ENCODE measurements around the gene GUF1. TPM values are rescaled to one million over a fixed set of nuclear protein-coding genes. Genes with fewer than 3 reads are reported as not detected.

GUF1 gene
- total RNA-seq, 4 donors from 2014 or later: 13.8 to 20.3 (median 19.3) TPM

DNA sequence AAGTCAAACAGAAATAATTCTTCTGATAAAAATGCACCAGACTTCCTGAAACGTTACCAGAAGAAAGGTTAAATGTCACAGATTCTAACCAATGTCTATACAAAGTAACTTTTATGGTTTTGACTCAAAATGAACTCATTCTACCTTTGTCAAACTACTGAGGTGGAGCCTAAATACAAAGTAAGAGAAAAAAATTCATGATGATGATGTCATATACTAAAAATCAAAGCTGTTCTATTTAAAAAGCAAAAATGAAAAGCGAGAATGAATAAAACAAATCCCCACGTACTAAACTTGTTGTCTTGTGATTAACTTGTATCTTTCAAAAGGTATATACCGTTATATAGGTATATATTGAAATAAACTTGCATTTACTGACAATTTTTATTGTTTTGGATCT is 26.5 kb downstream of the GUF1 start:
- Histone ChIP-seq H3K4me3 (no peak overlapping the region), H3K4me1 (no peaks in the 10 kb centered on the region), H3K9me3 (no peaks in the 10 kb centered on the region), H3K36me3 (peaks cover 43% of the 10 kb centered on the region), H3K27ac (no peak overlapping the region), H3K27me3 (no peaks in the 10 kb centered on the region)
- 93% methylated on average over 4 of the region's 4 CpGs for WGBS
- DNase-seq (ENCODE audit: low spot score in 2 of 2): no peak
- TF ChIP-seq EP300 (IDR thresholded peaks at IDR 0.05) (no peak), CTCF (IDR thresholded peaks at IDR 0.05) (no peak), POLR2AphosphoS5 (IDR thresholded peaks at IDR 0.05) (no peak), POLR2A (IDR thresholded peaks at IDR 0.05) (no peak)

DNA sequence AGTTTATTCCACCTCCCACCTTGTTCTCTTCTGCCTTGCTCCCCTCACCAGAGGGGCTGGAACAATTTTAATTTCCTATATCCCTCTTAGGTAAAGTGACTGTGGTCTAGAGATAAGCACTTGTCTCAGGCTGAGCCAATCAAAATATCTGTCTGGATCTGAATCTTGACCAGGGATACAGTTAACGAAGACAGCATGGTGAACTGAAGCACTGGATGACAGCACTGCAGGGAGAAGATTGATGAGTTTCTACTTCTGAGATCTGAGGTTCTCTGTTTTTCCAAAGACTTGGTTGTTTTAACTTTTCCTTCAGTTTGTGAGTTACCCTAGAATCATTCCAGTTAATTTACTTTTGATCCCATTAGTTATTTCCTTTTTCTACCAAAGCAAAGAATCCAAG is 34.9 kb downstream of the GUF1 start:
- Histone ChIP-seq H3K4me3 (no peak overlapping the region), H3K4me1 (no peaks in the 10 kb centered on the region), H3K27me3 (no peaks in the 10 kb centered on the region), H3K9me3 (no peaks in the 10 kb centered on the region), H3K36me3 (peaks cover 10% of the 10 kb centered on the region), H3K27ac (no peak overlapping the region)
- WGBS: 95% methylated on average over 1 of the region's 1 CpG
- TF ChIP-seq POLR2AphosphoS5 (IDR thresholded peaks at IDR 0.05): no peak
- TF ChIP-seq CTCF (IDR thresholded peaks at IDR 0.05): no peak
- TF ChIP-seq POLR2A (IDR thresholded peaks at IDR 0.05): no peak
- no peak for DNase-seq (ENCODE audit: low spot score in 2 of 2)

- H3K9me3 ChIP-seq: no peaks in the 10 kb centered on the region
- no peaks in the 10 kb centered on the region for H3K27me3 ChIP-seq
- no peak for DNase-seq (ENCODE audit: low spot score in 2 of 2)
- H3K36me3 ChIP-seq: peaks cover 10% of the 10 kb centered on the region
- H3K4me1 ChIP-seq: no peaks in the 10 kb centered on the region
- no peak for TF ChIP-seq POLR2AphosphoS5 (IDR thresholded peaks at IDR 0.05)
- TF ChIP-seq CTCF (IDR thresholded peaks at IDR 0.05): no peak
- no peak for TF ChIP-seq EP300 (IDR thresholded peaks at IDR 0.05)
- TF ChIP-seq POLR2A (IDR thresholded peaks at IDR 0.05): no peak
- no peak overlapping the region for H3K4me3 ChIP-seq
- WGBS: 83% methylated on average over 5 of the region's 5 CpGs
- no peak overlapping the region for H3K27ac ChIP-seq
Observed at GRCh38 chr4:44716597-44716996, 38.4 kb downstream of the GUF1 start.

GRCh38 chr4:44720371-44720770 is 42.2 kb downstream of the GUF1 start:
- 74% methylated on average over 4 of the region's 4 CpGs for WGBS
- peaks cover 22% of the 10 kb centered on the region for H3K4me1 ChIP-seq
- TF ChIP-seq POLR2AphosphoS5 (IDR thresholded peaks at IDR 0.05): no peak
- no peak for TF ChIP-seq CTCF (IDR thresholded peaks at IDR 0.05)
- TF ChIP-seq POLR2A (IDR thresholded peaks at IDR 0.05): no peak
- TF ChIP-seq EP300 (IDR thresholded peaks at IDR 0.05): no peak
- no peaks in the 10 kb centered on the region for H3K27me3 ChIP-seq
- no peaks in the 10 kb centered on the region for H3K9me3 ChIP-seq
- no peak overlapping the region for H3K27ac ChIP-seq
- no peaks in the 10 kb centered on the region for H3K36me3 ChIP-seq
- no peak overlapping the region for H3K4me3 ChIP-seq
- no peak for DNase-seq (ENCODE audit: low spot score in 2 of 2)

DNA sequence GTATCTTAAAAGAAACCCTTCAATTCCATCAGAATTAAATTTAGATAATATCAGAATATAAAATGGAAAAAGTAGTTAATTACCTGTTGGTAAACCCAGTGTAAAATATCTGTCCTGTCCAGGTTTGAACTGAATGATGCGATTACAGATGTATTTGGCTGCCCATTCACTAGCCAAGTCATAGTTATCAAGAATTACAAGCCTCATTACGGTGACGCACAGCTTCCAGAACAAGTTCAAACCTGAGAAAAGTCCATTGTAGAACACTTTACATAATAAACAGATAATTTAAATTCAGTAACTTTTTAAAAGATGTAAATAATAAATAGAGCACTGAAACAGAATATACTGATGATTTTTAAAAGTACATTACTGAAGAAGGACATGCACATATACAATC is 43.8 kb downstream of the GUF1 start:
- H3K36me3 ChIP-seq: no peaks in the 10 kb centered on the region
- peaks cover 31% of the 10 kb centered on the region for H3K4me1 ChIP-seq
- H3K9me3 ChIP-seq: no peaks in the 10 kb centered on the region
- no peak overlapping the region for H3K4me3 ChIP-seq
- TF ChIP-seq EP300 (IDR thresholded peaks at IDR 0.05) (no peak), CTCF (IDR thresholded peaks at IDR 0.05) (no peak), POLR2AphosphoS5 (IDR thresholded peaks at IDR 0.05) (no peak), POLR2A (IDR thresholded peaks at IDR 0.05) (no peak)
- WGBS: 77% methylated on average over 3 of the region's 3 CpGs
- no peaks in the 10 kb centered on the region for H3K27me3 ChIP-seq
- no peak for DNase-seq (ENCODE audit: low spot score in 2 of 2)
- no peak overlapping the region for H3K27ac ChIP-seq

Data from suprapubic skin (tissue), 4 donors.